GM18873 (cell line): ENCODE data around the gene TCF12.

Experiments used
- ATAC-seq: cut with Tn5 transposase; IDR thresholded peaks from one replicate; pipeline ENCODE4 v1.9.1; 2021; ENCODE audit warnings: mild to moderate bottlenecking, moderate library complexity, moderate number of reproducible peaks; ENCODE audit not compliant: unreplicated experiment, low FRiP score

TCF12 gene

GRCh38 chr15:57306161-57306943 lies 387.9 kb downstream of the TCF12 start:
- ATAC-seq: no peak

- ATAC-seq: no peak
These were observed 388.5 kb downstream of the TCF12 start for GRCh38 chr15:57306944-57307411.

GRCh38 chr15:57307527-57308169 lies 389.2 kb downstream of the TCF12 start:
- ATAC-seq: no peak

GRCh38 chr15:57308170-57308545 lies 389.7 kb downstream of the TCF12 start:
- ATAC-seq: no peak

- no peak for ATAC-seq
These were observed 391.7 kb downstream of the TCF12 start for GRCh38 chr15:57309856-57310760.

GRCh38 chr15:57310876-57311275 lies 392.4 kb downstream of the TCF12 start:
- ATAC-seq: no peak

- ATAC-seq: no peak
These were observed 393.5 kb downstream of the TCF12 start for GRCh38 chr15:57312006-57312317.

GRCh38 chr15:57312318-57313133 lies 394.1 kb downstream of the TCF12 start:
- no peak for ATAC-seq

- no peak for ATAC-seq
These were observed 394.7 kb downstream of the TCF12 start for GRCh38 chr15:57313134-57313483.

GRCh38 chr15:57314221-57314620 lies 395.8 kb downstream of the TCF12 start:
- no peak for ATAC-seq

- no peak for ATAC-seq
These were observed 398.0 kb downstream of the TCF12 start for GRCh38 chr15:57316451-57316850.

GRCh38 chr15:57319226-57319918 lies 400.9 kb downstream of the TCF12 start:
- ATAC-seq: no peak

- ATAC-seq: no peak
These were observed 401.6 kb downstream of the TCF12 start for GRCh38 chr15:57319919-57320560.

- ATAC-seq: no peak
These were observed 402.3 kb downstream of the TCF12 start for GRCh38 chr15:57320631-57321220.

- no peak for ATAC-seq
These were observed 403.0 kb downstream of the TCF12 start for GRCh38 chr15:57321485-57321884.

- ATAC-seq: no peak
These were observed 403.6 kb downstream of the TCF12 start for GRCh38 chr15:57321973-57322601.

- no peak for ATAC-seq
These were observed 404.3 kb downstream of the TCF12 start for GRCh38 chr15:57322602-57323250.

GRCh38 chr15:57323299-57323805 lies 404.9 kb downstream of the TCF12 start:
- no peak for ATAC-seq
